IPS DF 19.7 (cell line): ENCODE measurements around the gene PRKD1.
"Not testable (repeated sequence)": the region's sequence is repeated elsewhere in the genome, so short reads cannot be mapped to it uniquely, and the experiment has no call there.

Source experiments
- DNase-seq: peaks from one replicate; pipeline ENCODE4 v3.0.0-alpha.2; 2013; ENCODE audit warnings: low read depth, low spot score

The PRKD1 gene

GRCh38 chr14:29743531-29743930 is 184.1 kb downstream of the PRKD1 start:
- DNase-seq, result no peak

DNA sequence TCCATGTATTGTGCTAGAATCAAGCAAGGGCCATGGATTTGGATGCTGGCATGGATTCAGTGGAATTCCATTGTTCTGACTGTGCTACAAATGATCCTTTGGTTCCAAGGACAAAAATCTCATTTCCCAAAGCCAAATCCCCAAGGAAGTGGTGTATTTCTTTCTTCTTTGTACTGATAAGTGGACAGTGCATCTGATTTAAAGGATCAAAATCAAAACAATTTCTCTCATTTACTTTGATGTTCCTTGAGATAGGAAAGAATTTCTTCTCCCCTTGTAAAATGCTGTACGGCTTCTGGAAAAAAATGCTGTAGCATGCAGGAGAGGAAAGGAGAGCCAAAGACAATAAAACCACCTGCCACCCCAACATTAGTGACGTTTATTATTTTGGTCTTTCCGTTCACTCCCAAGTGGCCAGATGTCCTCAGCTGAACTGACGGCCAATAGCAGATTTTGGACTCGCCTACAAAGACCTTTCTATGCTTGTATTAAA is 185.7 kb downstream of the PRKD1 start:
- no peak for DNase-seq

DNA sequence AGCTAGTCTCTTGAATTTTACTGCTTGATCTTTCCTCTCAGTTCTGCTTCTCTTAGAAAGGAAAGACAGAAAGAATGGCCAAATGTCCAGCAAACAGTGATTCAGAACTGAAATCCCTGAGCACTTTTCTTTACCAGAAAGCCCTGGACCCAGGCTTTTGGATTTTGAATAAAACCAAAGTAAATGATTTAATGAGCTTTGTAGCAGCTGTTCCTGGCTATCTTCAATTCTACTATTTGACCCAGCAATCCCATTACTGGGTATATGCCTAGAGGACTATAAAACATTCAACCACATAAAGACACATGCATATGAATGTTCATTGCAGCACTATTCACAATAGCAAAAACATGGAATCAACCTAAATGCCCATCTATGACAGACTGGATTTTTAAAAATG is 187.2 kb downstream of the PRKD1 start:
- DNase-seq, result no peak

DNA sequence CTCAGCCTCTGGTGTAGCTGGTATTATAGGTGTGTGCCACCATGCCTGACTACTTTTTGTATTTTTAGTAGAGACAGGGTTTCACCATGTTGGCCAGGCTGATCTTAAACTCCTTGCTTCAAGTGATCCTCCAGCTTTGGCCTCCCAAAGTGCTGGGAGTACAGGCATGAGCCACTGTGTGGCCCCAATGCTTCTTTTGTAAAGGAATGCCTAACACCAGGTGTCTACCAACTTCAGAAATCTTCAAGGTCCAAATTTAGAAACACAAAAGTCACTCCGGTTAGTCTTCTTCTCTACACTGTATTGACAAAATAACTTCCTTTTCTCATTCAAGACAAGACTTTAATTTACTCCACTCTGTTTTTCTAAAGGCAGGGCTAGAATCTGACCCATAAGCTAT is 188.7 kb downstream of the PRKD1 start:
- peak; percentile 12 for DNase-seq

- no peak for DNase-seq
These were observed 189.6 kb downstream of the PRKD1 start for GRCh38 chr14:29738056-29738455.

DNA sequence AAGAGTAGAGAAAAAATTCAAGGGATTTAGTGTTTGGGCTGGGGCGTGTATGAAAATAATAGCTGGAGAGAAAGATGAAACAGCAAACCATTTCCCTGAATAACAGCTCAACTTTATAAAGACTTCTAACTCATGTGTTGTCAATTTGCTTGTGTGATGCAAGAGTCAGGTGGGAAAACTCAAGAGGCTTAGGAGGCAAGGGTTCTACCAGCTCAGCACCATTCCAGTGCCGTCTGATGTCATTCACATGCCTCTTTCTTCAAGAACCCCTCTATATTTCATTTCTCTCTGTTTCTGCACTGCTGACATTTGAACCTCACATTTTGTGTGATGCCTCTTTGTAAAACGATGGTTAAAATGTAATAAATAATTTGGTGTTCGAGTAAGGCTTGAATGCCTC is 192.2 kb downstream of the PRKD1 start:
- no peak for DNase-seq

- DNase-seq, result no peak
These were observed 192.9 kb downstream of the PRKD1 start for GRCh38 chr14:29734732-29735131.

DNA sequence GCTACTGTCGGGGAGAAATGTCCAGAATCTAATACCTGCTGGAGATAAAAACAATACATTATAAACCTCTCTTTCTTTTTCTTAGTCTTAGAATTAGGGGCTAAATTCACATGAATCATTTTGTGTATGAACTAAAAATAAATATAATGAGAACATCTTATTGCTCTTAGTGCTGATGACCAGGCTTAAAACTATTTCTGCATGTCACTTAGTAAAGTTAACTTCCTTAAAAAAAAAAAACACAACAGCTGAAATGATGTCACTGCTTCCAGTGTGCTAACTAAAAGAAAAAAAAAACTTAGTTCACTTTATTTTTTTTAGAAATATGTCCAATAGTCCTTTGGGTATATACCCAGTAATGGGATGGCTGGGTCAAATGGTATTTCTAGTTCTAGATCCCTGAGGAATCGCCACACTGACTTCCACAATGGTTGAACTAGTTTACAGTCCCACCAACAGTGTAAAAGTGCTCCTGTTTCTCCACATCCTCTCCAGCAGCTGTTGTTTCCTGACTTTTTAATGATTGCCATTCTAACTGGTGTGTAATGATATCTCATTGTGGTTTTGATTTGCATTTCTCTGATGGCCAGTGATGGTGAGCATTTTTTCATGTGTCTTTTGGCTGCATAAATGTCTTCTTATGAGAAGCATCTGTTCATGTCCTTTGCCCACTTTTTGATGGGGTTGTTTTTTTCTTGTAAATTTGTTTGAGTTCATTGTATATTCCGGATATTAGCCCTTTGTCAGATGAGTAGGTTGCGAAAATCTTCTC is 200.9 kb downstream of the PRKD1 start:
- not testable (repeated sequence) for DNase-seq

- peak; percentile 15 for DNase-seq
These were observed 202.7 kb downstream of the PRKD1 start for GRCh38 chr14:29724991-29725390.

GRCh38 chr14:29722831-29723230 is 204.8 kb downstream of the PRKD1 start:
- DNase-seq, result no peak

GRCh38 chr14:29721586-29721985 is 206.1 kb downstream of the PRKD1 start:
- DNase-seq, result no peak

- no peak for DNase-seq
These were observed 209.7 kb downstream of the PRKD1 start for GRCh38 chr14:29717901-29718300.

- DNase-seq, result no peak
These were observed 211.5 kb downstream of the PRKD1 start for GRCh38 chr14:29716150-29716549.

GRCh38 chr14:29712601-29713000 is 215.0 kb downstream of the PRKD1 start:
- no peak for DNase-seq

- no peak for DNase-seq
These were observed 217.6 kb downstream of the PRKD1 start for GRCh38 chr14:29710015-29710414.

- no peak for DNase-seq
These were observed 218.2 kb downstream of the PRKD1 start for GRCh38 chr14:29709490-29709889.

DNA sequence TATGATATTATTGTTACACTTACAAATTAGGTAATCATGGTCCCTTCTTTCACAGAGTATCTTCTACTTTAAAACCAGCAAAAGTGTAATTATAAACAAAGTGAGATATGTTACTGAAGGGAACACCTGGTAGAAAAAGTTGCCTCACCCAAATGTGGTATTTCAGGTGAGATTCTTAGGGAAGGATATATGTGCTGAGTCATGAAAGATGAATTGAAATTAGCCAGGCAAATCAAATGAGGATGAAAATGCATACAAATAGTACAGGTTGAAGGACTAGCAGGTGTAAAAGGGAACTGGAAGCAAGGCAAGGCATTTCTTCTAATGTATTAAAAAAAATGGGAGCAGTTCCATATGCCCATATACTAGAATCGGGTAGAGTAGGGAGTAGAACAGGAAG is 220.9 kb downstream of the PRKD1 start:
- DNase-seq, result no peak

GRCh38 chr14:29705801-29706200 is 221.8 kb downstream of the PRKD1 start:
- no peak for DNase-seq

DNA sequence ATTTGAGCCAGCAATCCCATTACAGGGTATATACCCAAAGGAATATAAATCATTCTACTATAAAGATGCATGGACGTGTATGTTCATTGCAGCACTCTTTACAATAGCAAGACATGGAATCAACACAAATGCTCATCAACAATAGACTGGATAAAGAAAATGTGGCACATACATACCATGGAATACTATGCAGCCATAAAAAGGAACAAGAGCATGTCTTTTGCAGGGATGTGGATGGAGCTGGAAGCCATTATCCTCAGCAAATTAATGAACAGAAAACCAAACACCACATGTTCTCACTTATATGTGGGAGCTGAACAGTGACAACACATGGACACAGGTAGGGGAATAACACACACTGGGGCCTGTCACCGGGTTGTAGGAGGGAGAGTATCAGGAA is 238.1 kb downstream of the PRKD1 start:
- not testable (repeated sequence) for DNase-seq

GRCh38 chr14:29687866-29688265 is 239.8 kb downstream of the PRKD1 start:
- no peak for DNase-seq

DNA sequence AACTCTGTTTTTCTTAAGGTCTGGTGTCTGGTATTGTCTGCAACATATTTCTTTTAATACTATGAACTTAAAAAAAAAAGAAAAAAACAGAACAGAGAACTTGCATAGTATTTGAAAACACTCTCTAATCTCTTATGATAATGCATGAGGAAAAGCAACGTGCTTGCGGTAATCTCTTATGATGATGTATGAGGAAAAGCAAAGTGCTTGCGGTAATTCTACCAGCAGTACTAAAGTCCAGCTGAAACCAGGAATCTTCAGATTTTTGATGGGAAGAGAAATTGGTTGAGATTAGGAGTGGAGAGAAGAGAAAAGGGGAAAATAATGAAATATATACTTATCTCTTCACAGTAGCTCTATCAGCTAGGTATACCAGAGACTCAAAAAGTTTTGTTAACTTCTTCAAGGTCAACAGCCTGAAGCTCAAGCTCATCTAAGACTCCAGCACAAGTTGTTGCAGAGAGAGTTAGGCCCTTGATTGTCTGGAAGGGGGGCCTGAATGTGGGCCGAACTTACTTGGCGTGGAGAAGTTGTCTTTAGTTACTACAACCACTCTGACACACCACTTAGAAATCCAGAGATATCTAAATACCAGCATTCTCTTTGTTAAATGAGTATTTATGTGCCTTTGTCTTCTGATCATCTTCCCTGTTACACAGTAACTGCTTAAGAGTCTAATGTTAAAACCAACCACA is 240.4 kb downstream of the PRKD1 start:
- DNase-seq, result no peak

- no peak for DNase-seq
These were observed 242.7 kb downstream of the PRKD1 start for GRCh38 chr14:29684926-29685325.

GRCh38 chr14:29682789-29683188 is 244.9 kb downstream of the PRKD1 start:
- DNase-seq, result no peak
